ENCODE data around the gene PSMB4.

GRCh38 chr1:151411884-151412283, 12.5 kb downstream of the PSMB4 start:
- TF ChIP-seq, protein P1, sequence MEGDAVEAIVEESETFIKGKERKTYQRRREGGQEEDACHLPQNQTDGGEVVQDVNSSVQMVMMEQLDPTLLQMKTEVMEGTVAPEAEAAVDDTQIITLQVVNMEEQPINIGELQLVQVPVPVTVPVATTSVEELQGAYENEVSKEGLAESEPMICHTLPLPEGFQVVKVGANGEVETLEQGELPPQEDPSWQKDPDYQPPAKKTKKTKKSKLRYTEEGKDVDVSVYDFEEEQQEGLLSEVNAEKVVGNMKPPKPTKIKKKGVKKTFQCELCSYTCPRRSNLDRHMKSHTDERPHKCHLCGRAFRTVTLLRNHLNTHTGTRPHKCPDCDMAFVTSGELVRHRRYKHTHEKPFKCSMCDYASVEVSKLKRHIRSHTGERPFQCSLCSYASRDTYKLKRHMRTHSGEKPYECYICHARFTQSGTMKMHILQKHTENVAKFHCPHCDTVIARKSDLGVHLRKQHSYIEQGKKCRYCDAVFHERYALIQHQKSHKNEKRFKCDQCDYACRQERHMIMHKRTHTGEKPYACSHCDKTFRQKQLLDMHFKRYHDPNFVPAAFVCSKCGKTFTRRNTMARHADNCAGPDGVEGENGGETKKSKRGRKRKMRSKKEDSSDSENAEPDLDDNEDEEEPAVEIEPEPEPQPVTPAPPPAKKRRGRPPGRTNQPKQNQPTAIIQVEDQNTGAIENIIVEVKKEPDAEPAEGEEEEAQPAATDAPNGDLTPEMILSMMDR (IDR thresholded peaks at IDR 0.05) = no peak
- TF ChIP-seq ZFX (IDR thresholded peaks at IDR 0.05; ENCODE audit: borderline replicate concordance) = no peak
